ENCODE results near the gene NKAPD1.
"Not testable (repeated sequence)": the region's sequence is repeated elsewhere in the genome, so short reads cannot be mapped to it uniquely, and the experiment has no call there.

Gene NKAPD1, protein sequence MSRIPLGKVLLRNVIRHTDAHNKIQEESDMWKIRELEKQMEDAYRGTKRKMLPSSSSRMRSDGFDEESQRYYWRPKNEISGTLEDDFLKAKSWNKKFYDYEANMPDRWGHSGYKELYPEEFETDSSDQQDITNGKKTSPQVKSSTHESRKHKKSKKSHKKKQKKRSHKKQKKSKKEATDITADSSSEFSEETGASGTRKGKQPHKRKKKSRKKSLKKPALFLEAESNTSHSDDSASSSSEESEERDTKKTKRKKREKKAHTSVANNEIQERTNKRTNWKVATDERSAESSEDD

GRCh38 chr11:112073941-112074811 lies at the start of gene NKAPD1, which contains the start of gene PIH1D2:
Gene NKAPD1, plus strand, starts transcription at chr11:112074299. Its CDS starts 1,276 bp downstream, at chr11:112075575.
Gene PIH1D2, minus strand, starts transcription at chr11:112074017. Its CDS starts 843 bp downstream, at chr11:112073174.
- peak; percentile 83 for DNase-seq

DNA sequence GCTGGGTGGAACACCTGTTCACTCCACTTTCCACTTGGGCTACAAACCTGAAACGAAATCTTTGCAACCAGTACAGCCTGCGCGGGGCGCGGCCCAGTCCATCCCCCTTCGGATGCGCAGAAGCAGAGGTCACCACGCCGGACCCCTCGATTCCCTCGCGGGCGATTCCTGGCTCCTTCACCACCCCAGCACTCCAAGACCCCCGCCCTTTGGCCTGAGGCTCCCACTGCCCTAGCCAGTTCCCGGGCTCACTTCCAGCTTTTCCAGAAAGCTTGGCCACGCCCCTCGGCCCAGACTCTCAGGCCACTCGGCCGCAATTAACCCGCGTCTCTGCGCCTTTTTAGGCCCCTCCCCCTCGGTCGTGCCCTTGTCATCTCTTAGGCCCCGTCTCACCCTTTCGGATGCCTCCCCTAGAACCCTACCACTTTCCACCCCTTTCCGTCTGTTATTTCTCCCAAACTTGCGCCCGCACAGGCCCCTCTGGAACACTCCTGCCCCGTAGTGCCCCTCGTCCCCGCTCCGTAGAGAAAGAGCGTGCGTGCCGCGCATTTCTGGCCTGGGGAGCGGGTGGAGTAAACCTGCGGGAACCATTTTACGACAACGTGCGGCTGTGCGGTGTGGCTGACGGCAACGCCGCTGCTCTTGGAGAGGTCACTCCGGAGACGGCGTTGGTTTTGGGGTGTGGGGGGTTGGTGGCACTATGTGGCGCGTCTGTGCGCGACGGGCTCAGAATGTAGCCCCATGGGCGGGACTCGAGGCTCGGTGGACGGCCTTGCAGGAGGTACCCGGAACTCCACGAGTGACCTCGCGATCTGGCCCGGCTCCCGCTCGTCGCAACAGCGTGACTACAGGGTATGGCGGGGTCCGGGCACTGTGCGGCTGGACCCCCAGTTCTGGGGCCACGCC lies 49.1 kb upstream of the NKAPD1 start, which contains the start of gene DLAT:
Gene DLAT, plus strand, starts transcription at position 636 of the 906 bp plus-strand sequence. Its CDS starts 65 bp downstream, at position 701.
- peak; percentile 93 for DNase-seq

DNA sequence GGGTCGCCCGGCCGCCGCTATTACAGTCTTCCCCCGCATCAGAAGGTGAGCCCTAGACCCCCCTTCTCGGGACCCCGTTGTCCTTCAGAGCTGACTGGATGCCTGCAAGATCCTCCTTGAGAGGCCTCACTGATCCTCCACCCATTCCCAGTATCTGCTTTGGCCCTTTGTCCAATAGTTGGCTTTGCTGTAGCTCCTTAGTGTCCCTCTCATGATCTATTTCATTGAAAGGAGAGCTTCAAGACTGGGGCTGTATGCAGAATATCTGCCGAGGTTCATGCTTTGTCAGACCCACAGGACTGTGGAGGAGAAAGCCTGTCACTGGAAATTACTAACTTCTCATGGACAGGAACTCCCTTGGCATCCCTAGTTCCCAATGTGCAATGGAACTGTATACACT lies 48.4 kb upstream of the NKAPD1 start:
- peak; percentile 13 for DNase-seq

- DNase-seq = not testable (repeated sequence)
These were observed 47.2 kb upstream of the NKAPD1 start for GRCh38 chr11:112026784-112027410.

DNA sequence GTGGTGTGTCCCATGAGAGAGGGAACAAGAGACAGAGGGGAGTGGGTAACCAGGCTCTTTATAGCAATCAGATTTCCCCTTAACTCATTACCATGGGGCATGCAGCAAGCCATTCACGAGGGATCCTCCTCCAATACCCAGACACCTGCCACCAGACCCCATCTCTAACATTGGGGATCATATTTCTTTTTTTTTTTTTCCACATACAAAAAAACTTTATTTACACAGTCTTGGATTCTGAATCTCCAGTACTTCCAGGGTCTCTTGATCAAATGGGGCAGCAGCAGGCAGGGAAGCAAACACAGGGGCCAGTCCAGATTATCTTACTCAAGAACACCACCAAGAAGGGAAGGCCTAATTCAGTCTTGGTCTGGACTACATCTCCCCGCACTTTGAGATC lies 44.6 kb upstream of the NKAPD1 start:
- no peak for DNase-seq

GRCh38 chr11:112033902-112034301 lies 40.2 kb upstream of the NKAPD1 start:
- DNase-seq = no peak

DNA sequence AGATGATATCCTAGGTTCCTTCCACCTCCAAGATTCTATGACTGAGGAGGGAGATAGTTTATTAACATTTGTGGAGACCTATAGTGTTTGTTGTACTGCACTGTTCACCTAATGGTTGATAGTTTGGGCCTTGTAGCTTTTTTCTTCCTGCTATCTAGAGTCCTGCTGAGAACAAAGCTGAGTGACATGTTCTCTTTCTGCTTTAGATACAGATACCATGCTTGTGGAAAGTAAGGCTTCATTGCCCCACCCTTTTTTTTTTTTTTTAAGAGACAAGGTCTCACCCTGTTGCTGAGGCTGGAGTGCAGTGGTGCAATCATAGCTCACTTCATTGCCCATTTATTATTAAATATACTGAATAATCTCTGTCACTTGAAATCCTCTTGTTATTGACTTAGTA lies 36.6 kb upstream of the NKAPD1 start:
- no peak for DNase-seq

DNA sequence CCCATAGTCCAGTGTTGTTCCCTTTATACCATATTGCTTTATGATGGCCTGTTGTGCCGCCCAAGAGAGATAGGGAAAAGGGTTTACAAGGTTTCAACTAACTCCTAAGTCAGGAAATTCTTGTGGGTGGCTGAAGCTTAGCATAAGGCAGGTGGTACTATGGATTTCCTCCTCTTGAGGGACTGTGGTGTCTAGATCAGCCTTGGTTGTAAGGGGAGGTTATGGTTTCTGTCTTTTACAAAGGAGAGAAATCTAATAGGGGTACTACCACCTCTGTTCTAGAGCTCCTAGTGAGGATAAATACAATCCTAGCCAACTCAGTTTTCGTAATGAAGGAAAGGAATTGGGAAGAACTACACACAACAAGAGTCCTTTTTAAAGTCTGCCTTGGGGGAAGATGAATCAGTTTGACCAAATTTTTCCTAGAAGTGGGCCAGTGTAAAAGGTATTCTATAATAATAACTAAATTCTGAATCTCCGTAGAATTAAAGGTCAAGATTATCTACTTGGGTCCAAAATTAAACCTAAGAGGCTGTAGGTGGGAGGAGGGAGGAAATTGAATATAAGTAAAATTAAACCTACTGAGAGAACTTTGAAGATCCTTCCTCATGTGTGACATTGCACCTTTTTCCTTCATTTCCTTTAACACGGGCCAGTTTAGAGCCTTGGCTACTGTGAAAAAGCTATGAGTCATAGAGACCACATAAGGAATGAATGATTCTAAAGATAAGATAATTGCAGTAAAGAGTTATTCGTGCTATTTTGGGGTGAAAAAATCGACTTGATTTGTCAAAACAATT lies 31.7 kb upstream of the NKAPD1 start:
- DNase-seq = no peak

DNA sequence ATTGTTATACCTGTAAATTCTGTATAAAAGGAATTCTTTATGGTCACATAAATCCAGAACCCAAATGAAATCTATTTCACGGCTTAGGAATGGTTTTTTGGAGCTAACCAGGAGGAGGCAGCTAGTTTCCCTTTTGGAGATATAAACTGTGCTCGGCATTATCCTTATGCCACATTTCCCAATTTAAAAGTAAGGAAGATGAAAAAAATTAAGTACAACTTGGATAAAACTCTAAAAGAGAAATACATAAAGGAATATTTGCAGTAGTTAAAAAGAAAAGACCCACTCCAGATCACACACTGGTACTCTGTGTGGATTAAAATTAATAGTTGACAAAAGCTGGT lies 31.2 kb upstream of the NKAPD1 start:
- DNase-seq = no peak

- DNase-seq = no peak
These were observed 29.1 kb upstream of the NKAPD1 start for GRCh38 chr11:112044961-112045360.

- not testable (repeated sequence) for DNase-seq
These were observed 27.5 kb upstream of the NKAPD1 start for GRCh38 chr11:112046647-112047046.

DNA sequence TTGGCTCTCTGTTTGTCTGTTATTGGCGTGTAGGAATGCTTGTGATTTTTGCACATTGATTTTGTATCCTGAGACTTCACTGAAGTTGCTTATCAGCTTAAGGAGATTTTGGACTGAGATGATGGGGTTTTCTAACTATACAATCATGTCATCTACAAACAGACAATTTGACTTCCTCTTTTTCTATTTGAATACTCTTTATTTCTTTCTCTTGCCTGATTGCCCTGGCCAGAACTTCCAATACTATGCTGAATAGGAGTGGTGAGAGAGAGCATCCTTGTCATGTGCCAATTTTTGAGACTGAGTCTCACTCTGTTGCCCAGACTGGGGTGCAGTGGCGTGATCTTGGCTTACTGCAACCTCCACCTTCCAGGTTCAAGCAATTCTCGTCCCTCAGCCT lies 25.8 kb upstream of the NKAPD1 start:
- not testable (repeated sequence) for DNase-seq

DNA sequence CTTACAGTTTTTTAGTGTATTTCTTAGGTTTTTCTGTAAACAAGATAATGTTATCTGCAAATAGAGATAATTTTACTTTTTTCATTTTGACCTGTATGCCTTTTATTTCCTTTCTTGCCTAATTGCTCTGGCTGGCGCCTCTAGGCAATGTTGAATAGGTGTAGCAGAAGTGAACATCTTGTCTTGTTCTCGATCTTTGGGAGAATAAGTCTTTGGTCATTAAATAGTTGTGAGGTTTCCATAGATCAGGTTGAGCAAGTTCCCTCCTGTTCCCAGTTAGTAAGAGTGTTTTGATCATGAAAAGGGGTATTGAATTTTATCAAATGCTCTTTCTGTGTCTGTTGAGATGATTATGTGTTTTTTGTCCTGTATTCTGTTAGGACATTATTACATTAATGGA lies 24.3 kb upstream of the NKAPD1 start:
- DNase-seq = no peak

DNA sequence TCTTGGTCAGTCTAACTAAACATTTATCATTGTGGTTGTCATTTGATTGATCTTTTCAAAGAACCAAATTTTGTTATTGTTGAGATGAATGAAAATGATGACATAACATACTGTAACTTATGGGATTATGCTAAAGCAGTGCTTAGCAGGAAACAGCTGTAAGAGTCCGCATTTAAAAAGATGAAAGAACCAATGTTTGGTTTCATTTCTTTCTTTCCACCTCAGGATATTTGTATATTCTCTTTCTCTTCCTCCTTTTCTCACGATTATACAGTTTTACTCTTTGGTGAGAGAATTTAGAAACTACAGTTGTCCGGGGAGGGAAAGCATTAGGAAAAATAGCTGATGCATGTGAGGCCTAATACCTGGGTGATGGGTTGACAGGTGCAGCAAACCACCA lies 23.4 kb upstream of the NKAPD1 start:
- DNase-seq = no peak

DNA sequence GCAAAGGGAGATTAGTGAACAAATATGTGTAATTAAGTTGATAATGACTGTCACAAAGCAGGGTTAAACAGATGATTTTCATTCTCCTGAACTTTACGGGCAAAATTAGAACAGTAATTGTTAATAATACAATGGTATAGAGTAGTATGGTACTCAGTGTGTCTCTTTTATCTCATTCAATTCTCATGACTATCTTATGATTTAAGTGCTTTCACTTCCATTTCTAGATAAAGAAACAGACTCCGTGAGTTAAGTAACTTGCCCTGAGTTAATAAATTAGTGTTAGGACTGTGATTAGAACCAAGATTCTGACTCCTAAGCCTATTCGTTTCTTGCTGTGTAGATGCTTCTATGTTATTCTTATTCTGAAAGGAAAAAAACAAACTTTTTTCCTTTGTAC lies 22.3 kb upstream of the NKAPD1 start:
- no peak for DNase-seq

DNA sequence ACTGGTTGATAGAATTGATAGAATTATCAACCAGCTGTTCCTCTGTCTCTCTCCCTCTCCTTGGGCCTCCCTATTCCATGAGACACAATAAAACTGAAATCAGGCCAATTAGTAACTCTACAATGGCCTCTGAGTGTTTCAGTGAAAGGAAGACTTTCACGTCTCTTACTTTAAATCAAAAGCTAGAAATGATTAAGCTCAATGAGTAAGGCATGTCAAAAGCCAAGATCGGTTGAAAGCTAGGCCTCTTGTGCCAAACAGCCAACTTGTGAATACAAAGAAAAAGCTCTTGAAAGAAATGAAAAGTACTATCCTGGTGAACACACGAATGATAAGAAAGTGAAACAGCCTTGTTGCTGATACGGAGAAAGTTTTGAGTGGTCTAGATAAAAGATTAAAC lies 16.9 kb upstream of the NKAPD1 start:
- no peak for DNase-seq

DNA sequence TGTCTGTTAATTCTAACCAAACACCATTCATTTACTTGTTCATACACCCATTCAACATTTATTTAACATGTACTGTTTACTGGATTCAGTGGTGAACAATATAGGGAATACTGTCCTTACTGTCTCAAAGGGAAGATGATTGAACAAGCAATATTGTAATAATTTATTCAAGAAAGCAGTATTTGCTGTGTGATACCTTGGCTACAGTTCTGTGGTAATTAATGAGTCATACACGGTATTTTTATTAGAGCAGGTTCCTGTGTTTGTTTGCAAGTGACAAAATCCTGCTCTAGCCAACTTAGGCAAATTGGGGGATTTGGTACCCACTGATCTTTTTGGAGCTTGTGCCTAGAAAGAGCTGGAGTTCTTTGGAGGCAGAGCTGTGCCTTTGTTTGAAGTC lies 16.0 kb upstream of the NKAPD1 start:
- DNase-seq = no peak

- DNase-seq = no peak
These were observed 11.2 kb upstream of the NKAPD1 start for GRCh38 chr11:112062923-112063322.

DNA sequence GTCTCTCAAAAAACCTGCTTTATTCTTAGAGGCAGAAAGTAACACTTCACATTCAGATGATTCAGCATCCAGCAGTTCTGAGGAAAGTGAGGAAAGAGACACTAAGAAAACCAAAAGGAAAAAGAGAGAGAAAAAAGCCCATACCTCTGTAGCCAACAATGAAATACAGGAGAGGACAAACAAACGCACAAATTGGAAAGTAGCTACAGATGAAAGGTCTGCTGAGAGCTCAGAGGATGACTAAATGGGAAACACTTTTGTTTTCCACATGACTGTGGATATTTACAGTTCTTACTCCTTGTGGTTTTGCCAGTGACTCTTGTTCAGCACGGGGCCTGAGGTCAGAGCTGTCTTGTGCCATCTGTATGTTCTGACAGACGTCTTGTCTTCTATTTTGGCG lies 8.6 kb downstream of the NKAPD1 start:
- DNase-seq = no peak

- DNase-seq = peak; percentile 10
These were observed 11.8 kb downstream of the NKAPD1 start for GRCh38 chr11:112085822-112086421.
